Body of pancreas (tissue), 4 donors: ENCODE data around the gene KAT7. TPM values are rescaled to one million over a fixed set of nuclear protein-coding genes. Genes with fewer than 3 reads are reported as not detected.
"Not testable (repeated sequence)": the region's sequence is repeated elsewhere in the genome, so short reads cannot be mapped to it uniquely, and the experiment has no call there.

Experiments used
- ATAC-seq: fragments of 150-250 bp; one replicate; pipeline ENCODE4 v1.9.1; 2016
- DNase-seq, 4 donors: peaks; one replicate each; pipeline ENCODE4 v3.0.0-alpha.2; 2019
- H3K27ac ChIP-seq, 4 donors: fragments of 200-600 bp; sonication (generic); 1 replicate in 3 of 4; 2 replicates in 1 of 4; pipeline versions ENCODE4 v1.5.1 to v1.6.1; 2016 to 2019; ENCODE audit warnings: mild to moderate bottlenecking in 1 of 4, mixed read lengths in 1 of 4, moderate library complexity in 1 of 4
- H3K27me3 ChIP-seq, 2 donors: fragments of 200-600 bp; sonication (generic); one replicate each; pipeline ENCODE4 v1.6.0; 2016; ENCODE audit warnings: mild to moderate bottlenecking in 1 of 2
- H3K36me3 ChIP-seq, 2 donors: fragments of 200-600 bp; sonication (generic); replicated peaks in 1 of 2; 2 replicates each; pipeline ENCODE4 v1.5.1; 2016; ENCODE audit warnings: low read depth in 2 of 2; ENCODE audit not compliant: insufficient read depth in 1 of 2
- H3K4me1 ChIP-seq: fragments of 200-600 bp; sonication (generic); one replicate; pipeline ENCODE4 v1.6.0; 2016
- H3K4me3 ChIP-seq, 2 donors: fragments of 200-600 bp; sonication (generic); 1 replicate in 1 of 2; 2 replicates in 1 of 2; pipeline ENCODE4 v1.5.1; 2016 to 2019
- H3K9me3 ChIP-seq, 3 donors: fragments of 200-600 bp; sonication (generic); 1 replicate in 2 of 3; 2 replicates in 1 of 3; pipeline ENCODE4 v1.5.1; 2016
- CTCF ChIP-seq, 7 experiments: fragments of 450-650 bp in 4 of 7; fragments of 200-600 bp in 3 of 7; sonication (generic) in 3 of 7; IDR thresholded peaks; one replicate each; pipeline ENCODE4 v1.5.1; 2016 to 2019; ENCODE audit warnings: antibody characterized with exemption in 7 of 7
- POLR2A ChIP-seq, 3 donors: fragments of 450-650 bp; IDR thresholded peaks; one replicate each; pipeline ENCODE4 v1.6.1; 2016; ENCODE audit warnings: antibody characterized with exemption in 3 of 3, mild to moderate bottlenecking in 2 of 3
- WGBS, 2 donors: methylation state at CpG; one replicate each; pipeline ENCODE4 v1.1.5; 2017; 5-methylcytosine and 5-hydroxymethylcytosine counted together
- intact Hi-C: fragments of 100-400 bp; cut with DNase I; formaldehyde crosslinking; loops from one replicate; pipeline ENCODE4 v1.15.1; 2023
- total RNA-seq, 2 donors: library from RNA; depleted of rRNA; stranded (reverse); fragments of >200 nt; gene quantifications; one replicate each; pipeline ENCODE4 v1.1.0, GENCODE V29; 2016

The KAT7 gene
- total RNA-seq, 2 donors from 2014 or later, result 7.3 to 16.5 TPM

DNA sequence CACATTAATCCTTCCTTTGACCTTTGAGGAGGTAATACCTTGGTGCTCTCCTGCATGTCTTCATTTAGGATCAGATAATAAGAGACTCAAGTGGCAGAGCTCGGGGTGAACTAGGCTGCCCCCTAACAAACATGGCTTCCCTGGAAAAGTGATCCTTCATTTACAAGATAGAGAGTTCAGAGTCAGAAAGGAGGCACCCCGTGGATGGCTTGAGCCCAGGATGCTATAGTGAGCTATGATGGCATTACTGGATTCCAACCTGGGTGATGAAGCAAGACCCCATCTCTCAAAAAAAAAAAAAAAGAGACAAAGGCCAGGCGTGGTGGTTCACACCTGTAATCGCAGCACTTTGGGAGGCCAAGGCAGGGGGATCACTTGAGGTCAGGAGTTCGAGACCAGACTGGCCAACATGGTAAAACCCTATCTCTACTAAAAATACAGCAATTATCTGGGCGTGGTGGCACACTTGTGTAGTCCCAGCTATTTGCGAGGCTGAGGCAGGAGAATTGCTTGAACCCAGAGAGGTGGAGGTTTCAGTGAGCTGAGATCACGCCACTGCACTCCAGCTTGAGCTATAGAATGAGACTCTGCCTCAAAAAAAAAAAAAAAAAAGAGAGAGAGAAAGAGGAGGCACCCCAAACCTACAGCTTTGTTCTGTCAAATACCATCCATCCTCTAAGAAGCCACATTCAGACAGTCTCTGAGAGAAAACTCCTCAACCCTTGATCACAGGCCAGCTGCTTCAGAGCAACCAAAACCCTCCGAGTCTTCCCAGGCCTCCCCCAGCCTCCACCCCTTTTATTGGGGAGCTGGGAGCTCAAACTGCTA, 31.9 kb upstream of the KAT7 start:
- Histone ChIP-seq H3K4me1 (peaks cover 24% of the 10 kb centered on the region), H3K27ac (peak overlapping the region in 1 of 4 donors; percentile 11), H3K9me3 (no peaks in the 10 kb centered on the region), H3K36me3 (no peaks in the 10 kb centered on the region), H3K27me3 (no peaks in the 10 kb centered on the region), H3K4me3 (no peak overlapping the region)
- intact Hi-C loops, result no loop called here
- no peak for TF ChIP-seq CTCF (IDR thresholded peaks at IDR 0.05)
- no peak for TF ChIP-seq POLR2A (IDR thresholded peaks at IDR 0.05)
- ATAC-seq, result no peak
- no peak for DNase-seq
- WGBS, 2 donors, result 87 to 91% methylated on average over 8 to 9 of the region's 9 CpGs

DNA sequence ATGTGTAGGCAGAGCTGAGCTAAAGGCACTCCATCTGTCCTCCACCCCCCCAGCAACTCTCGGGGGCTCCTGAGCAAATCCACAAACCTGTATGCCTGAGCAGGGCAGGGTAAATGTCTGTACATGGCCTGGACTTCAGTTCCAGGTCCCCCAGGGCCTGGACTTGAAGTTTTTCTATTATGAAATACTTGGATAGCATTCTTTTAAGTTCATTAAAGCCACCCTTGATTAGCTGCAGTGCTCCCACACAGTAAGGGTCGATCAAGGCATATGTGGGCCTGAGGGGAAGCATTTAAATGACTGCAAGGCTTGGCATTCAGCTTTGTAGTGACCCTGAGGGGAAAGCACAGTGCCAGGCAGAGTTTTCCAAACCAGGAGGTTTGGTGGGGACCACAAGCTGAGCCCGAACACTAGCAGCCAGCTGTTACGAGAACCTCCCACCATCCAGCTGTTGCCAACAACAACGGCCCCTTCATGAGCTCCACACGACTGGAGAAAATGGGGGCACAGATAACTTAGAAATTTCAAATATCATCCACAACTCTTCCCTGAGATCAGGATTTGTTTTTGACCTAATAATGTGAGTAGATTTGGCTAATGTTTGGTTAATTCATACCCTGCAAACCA, 31.2 kb upstream of the KAT7 start:
- H3K4me1 ChIP-seq, result peaks cover 32% of the 10 kb centered on the region
- no peak overlapping the region for H3K4me3 ChIP-seq
- H3K36me3 ChIP-seq, result no peaks in the 10 kb centered on the region
- no peaks in the 10 kb centered on the region for H3K9me3 ChIP-seq
- TF ChIP-seq CTCF (IDR thresholded peaks at IDR 0.05), result no peak
- 79 to 81% methylated on average over 3 to 6 of the region's 6 CpGs for WGBS, 2 donors
- intact Hi-C loops, result no loop called here
- no peak for ATAC-seq
- DNase-seq, result no peak
- peak overlapping the region in 1 of 4 donors; percentile 11 for H3K27ac ChIP-seq
- no peaks in the 10 kb centered on the region for H3K27me3 ChIP-seq

DNA sequence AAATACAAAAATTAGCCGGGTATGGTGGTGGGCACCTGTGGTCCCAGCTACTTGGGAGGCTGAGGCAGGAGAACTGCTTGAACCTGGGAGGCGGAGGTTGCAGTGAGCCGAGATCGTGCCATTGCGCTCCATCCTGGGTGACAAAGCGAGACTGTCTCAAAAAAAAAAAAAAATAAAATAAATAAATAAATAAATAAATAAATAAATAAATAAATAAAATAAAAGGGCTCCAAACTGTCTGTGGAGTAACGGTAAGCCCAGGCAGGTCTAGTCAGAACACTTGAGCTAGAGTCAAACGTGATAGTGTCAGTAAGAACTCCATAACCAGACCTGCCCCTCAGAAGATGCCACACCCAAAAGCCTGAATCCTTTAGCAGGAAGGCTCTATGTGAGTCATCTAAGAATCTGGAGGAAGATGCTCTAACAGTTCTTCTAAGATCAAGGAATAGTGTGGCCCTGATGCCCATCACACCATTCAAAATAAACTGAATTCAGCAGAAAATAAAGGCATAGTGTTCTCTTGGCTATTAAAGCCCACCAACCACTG, 29.9 kb upstream of the KAT7 start:
- intact Hi-C loops, H3K27ac ChIP-seq, DNase-seq, H3K9me3 ChIP-seq, H3K4me3 ChIP-seq, H3K27me3 ChIP-seq, H3K36me3 ChIP-seq, ATAC-seq: not testable (repeated sequence)
- H3K4me1 ChIP-seq, result peaks cover 37% of the 10 kb centered on the region
- WGBS, 2 donors, result 87 to 94% methylated on average over 8 of the region's 8 CpGs

- TF ChIP-seq CTCF (IDR thresholded peaks at IDR 0.05) (no peak), POLR2A (IDR thresholded peaks at IDR 0.05) (no peak)
- no peak overlapping the region for H3K4me3 ChIP-seq
- H3K36me3 ChIP-seq, result no peaks in the 10 kb centered on the region
- intact Hi-C loops, result no loop called here
- no peak for ATAC-seq
- no peak for DNase-seq
- H3K9me3 ChIP-seq, result no peaks in the 10 kb centered on the region
- H3K4me1 ChIP-seq, result peaks cover 31% of the 10 kb centered on the region
- no peak overlapping the region for H3K27ac ChIP-seq
- no peaks in the 10 kb centered on the region for H3K27me3 ChIP-seq
- 65 to 72% methylated on average over 3 of the region's 3 CpGs for WGBS, 2 donors
These were observed 29.3 kb upstream of the KAT7 start for GRCh38 chr17:49759203-49759602.

DNA sequence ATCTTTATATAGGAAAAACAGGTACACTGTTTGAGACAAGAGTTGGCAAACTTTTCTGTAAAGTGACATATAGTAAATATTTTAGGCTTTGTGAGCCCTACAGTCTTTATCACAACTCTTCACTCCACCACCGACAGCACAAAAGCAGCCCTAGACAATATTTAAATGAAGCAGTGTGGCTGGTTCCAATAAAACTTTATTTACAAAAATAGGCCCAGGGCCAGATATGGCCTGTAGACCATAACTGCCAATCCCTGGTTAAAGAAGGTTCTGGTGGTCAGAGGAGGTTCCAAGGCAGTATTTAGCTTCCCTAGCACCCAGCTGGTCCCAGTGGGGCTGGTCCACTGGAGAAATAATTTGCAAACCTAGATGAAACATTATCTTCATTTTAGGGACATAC, 28.2 kb upstream of the KAT7 start:
- Histone ChIP-seq H3K9me3 (no peaks in the 10 kb centered on the region), H3K27me3 (no peaks in the 10 kb centered on the region), H3K27ac (no peak overlapping the region), H3K36me3 (no peaks in the 10 kb centered on the region), H3K4me1 (peaks cover 30% of the 10 kb centered on the region), H3K4me3 (no peak overlapping the region)
- ATAC-seq (no peak), DNase-seq (no peak)
- intact Hi-C loops, result no loop called here
- 33 to 63% methylated on average over 1 of the region's 1 CpG for WGBS, 2 donors
- TF ChIP-seq POLR2A (IDR thresholded peaks at IDR 0.05) (no peak), CTCF (IDR thresholded peaks at IDR 0.05) (no peak)
